ENCODE measurements around the gene SNX30.

- no peak for TF ChIP-seq CTCF (IDR thresholded peaks at IDR 0.05)
- no peak for TF ChIP-seq EZH2 (IDR thresholded peaks at IDR 0.05; ENCODE audit: borderline replicate concordance, insufficient read depth, low read depth, low read length, poor library complexity, severe bottlenecking)
These were observed 134.2 kb downstream of the SNX30 start for GRCh38 chr9:112884721-112885120.

Data from B cell (primary cell).